ENCODE data around the gene GSTA3. TPM values are rescaled to one million over a fixed set of nuclear protein-coding genes. Genes with fewer than 3 reads are reported as not detected.

Gene GSTA3
- total RNA-seq, 1 donor from 2014 or later, result not detected

DNA sequence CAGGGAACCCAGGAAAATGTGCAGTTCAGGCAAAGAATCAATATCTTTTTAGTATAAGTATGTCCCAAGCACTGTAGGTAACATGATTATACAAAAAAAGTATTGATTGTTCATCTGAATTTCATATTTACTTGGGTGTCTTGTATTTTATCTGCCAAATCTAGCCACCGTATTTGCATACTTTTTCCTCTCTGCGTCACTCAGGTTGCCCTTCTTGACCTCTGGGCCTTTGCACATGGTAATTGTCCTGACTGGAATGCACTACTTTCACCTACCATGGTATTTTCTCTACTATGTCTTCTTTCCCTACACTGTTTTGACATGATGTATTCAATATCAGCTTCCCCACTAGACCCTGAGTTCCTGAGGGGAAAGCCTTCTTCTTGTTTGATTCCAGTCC lies 15.2 kb downstream of the GSTA3 start:
- H3K4me1 ChIP-seq, result no peaks in the 10 kb centered on the region
- H3K27ac ChIP-seq, result no peak overlapping the region
- no peak for DNase-seq (ENCODE audit: extremely low spot score in 2 of 2)
- TF ChIP-seq POLR2AphosphoS5 (IDR thresholded peaks at IDR 0.05; ENCODE audit: insufficient read depth in 1 of 2, low read depth in 1 of 2) (no peak), POLR2A (IDR thresholded peaks at IDR 0.05) (no peak)
- TF ChIP-seq, protein P1, sequence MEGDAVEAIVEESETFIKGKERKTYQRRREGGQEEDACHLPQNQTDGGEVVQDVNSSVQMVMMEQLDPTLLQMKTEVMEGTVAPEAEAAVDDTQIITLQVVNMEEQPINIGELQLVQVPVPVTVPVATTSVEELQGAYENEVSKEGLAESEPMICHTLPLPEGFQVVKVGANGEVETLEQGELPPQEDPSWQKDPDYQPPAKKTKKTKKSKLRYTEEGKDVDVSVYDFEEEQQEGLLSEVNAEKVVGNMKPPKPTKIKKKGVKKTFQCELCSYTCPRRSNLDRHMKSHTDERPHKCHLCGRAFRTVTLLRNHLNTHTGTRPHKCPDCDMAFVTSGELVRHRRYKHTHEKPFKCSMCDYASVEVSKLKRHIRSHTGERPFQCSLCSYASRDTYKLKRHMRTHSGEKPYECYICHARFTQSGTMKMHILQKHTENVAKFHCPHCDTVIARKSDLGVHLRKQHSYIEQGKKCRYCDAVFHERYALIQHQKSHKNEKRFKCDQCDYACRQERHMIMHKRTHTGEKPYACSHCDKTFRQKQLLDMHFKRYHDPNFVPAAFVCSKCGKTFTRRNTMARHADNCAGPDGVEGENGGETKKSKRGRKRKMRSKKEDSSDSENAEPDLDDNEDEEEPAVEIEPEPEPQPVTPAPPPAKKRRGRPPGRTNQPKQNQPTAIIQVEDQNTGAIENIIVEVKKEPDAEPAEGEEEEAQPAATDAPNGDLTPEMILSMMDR (IDR thresholded peaks at IDR 0.05), result no peak
- H3K36me3 ChIP-seq, result no peaks in the 10 kb centered on the region
- no peaks in the 10 kb centered on the region for H3K9me3 ChIP-seq
- intact Hi-C loops (cut with DNase I), result no loop called here
- H3K27me3 ChIP-seq, result no peaks in the 10 kb centered on the region
- no peak overlapping the region for H3K4me3 ChIP-seq

DNA sequence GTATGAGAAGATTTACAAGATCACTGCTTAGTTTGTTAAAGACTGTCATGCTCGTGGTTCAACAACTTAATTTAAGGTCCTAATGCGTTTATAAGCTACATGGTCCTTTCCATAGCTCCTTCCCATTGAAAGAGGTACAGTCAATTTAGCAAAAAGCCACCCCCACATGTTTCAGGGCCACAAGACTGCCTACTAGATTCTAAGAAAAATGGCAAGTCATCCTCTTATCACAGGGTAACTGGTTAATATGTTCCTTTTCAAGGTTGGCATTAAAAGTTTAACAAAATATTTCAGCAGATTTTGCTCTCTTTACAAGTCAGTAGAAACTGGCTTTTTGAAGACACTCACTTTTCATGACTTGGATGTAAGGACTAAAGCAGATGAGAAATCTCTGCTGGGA lies 15.7 kb downstream of the GSTA3 start:
- no peaks in the 10 kb centered on the region for H3K27me3 ChIP-seq

DNA sequence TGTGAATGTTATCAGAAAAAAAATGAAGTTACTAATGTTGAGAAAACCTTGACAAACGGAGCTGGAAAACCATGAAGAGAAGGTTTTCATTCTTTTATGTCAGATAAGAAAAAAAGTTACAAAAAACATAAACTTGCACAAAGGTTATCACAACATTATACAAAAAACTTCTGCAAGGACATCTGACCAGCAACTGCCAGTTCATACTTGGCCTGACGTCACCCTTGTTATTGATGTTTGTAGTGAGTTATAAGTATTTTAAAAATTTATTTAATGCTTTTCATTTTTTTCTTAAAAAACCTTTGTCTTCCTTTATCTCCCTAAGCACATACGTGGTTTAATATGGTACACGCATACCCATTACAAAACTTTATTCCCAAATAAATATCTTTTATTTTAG lies 16.3 kb downstream of the GSTA3 start:
- Histone ChIP-seq H3K27ac (no peak overlapping the region), H3K36me3 (no peaks in the 10 kb centered on the region), H3K27me3 (no peaks in the 10 kb centered on the region), H3K9me3 (no peaks in the 10 kb centered on the region), H3K4me1 (no peaks in the 10 kb centered on the region), H3K4me3 (no peak overlapping the region)
- no peak for DNase-seq (ENCODE audit: extremely low spot score in 2 of 2)
- TF ChIP-seq, protein P1 (IDR thresholded peaks at IDR 0.05), result no peak
- TF ChIP-seq POLR2A (IDR thresholded peaks at IDR 0.05) (no peak), POLR2AphosphoS5 (IDR thresholded peaks at IDR 0.05; ENCODE audit: insufficient read depth in 1 of 2, low read depth in 1 of 2) (no peak)
- intact Hi-C loops (cut with DNase I), result no loop called here

More for the DNA sequence above, 15.7 kb downstream of the GSTA3 start:
- H3K4me1 ChIP-seq, result no peaks in the 10 kb centered on the region
- no peaks in the 10 kb centered on the region for H3K36me3 ChIP-seq
- TF ChIP-seq POLR2AphosphoS5 (IDR thresholded peaks at IDR 0.05; ENCODE audit: insufficient read depth in 1 of 2, low read depth in 1 of 2) (no peak), POLR2A (IDR thresholded peaks at IDR 0.05) (no peak)
- TF ChIP-seq, protein P1 (IDR thresholded peaks at IDR 0.05), result no peak
- no peaks in the 10 kb centered on the region for H3K9me3 ChIP-seq
- no peak overlapping the region for H3K27ac ChIP-seq
- H3K4me3 ChIP-seq, result no peak overlapping the region
- intact Hi-C loops (cut with DNase I), result no loop called here
- no peak for DNase-seq (ENCODE audit: extremely low spot score in 2 of 2)

DNA sequence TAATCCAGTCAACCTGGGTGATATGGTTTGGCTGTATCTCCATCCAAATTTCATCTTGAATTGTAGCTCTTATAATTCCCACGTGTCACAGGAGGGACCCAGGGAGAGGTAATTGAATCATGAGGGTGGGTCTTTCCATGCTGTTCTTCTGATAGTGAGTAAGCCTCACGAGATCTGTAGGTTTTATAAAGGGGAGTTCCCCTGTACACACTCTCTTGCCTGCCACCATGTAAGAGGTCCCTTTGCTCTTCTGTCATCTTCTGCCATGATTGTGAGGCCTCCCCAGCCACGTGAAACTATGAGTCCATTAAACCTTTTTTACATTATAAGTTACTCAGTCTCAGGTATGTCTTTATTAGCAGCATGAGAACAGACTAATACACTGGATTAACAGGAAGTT lies 19.5 kb downstream of the GSTA3 start:
- TF ChIP-seq, protein P1 (IDR thresholded peaks at IDR 0.05), result no peak
- TF ChIP-seq POLR2A (IDR thresholded peaks at IDR 0.05), result no peak
- TF ChIP-seq POLR2AphosphoS5 (IDR thresholded peaks at IDR 0.05; ENCODE audit: insufficient read depth in 1 of 2, low read depth in 1 of 2), result no peak
- Histone ChIP-seq H3K27ac (no peak overlapping the region), H3K36me3 (no peaks in the 10 kb centered on the region), H3K4me1 (no peaks in the 10 kb centered on the region), H3K27me3 (no peaks in the 10 kb centered on the region), H3K9me3 (no peaks in the 10 kb centered on the region), H3K4me3 (no peak overlapping the region)
- no peak for DNase-seq (ENCODE audit: extremely low spot score in 2 of 2)
- intact Hi-C loops (cut with DNase I), result no loop called here

DNA sequence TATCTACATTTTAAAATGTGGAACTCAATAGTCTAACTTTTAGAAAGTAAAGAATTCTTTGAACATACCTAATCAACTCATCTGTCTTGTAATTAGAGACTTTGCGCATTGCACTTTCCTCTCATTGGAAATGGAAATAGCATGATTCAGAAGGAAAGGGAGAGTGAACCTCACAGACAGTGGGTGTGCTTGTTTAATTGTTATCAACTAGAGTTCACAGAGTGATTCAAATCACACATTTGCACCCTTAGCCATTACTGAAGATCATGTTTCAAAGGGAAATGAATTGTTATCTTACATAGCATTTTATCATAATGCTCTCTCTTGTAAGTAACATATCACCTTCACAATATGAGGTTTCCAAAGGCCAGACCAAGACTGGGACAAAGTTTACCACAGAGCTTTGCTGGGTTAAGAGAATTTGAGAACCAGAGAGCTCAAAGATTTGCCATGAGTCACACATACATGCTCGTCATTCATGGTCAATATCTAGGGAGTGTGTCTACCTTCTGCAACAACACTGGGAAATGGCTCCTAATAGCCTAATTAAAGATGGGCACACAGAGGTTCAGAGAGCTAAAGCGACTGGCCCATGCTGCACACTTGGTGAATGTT lies 21.5 kb downstream of the GSTA3 start:
- intact Hi-C loops (cut with DNase I), result no loop called here
- Histone ChIP-seq H3K36me3 (no peaks in the 10 kb centered on the region), H3K27ac (no peak overlapping the region), H3K27me3 (no peaks in the 10 kb centered on the region), H3K4me3 (no peak overlapping the region), H3K4me1 (no peaks in the 10 kb centered on the region), H3K9me3 (no peaks in the 10 kb centered on the region)
- no peak for DNase-seq (ENCODE audit: extremely low spot score in 2 of 2)
- no peak for TF ChIP-seq POLR2A (IDR thresholded peaks at IDR 0.05)
- TF ChIP-seq, protein P1 (IDR thresholded peaks at IDR 0.05), result no peak
- TF ChIP-seq POLR2AphosphoS5 (IDR thresholded peaks at IDR 0.05; ENCODE audit: insufficient read depth in 1 of 2, low read depth in 1 of 2), result no peak
